RPMI8226 (cell line): ENCODE measurements around the gene PMF1.
A peak's percentile ranks its signal among the peaks of the same experiment; 100 is the strongest.

Experiments used
- DNase-seq: peaks from one replicate; pipeline ENCODE4 v3.0.0-alpha.2; 2015

The PMF1 gene

DNA sequence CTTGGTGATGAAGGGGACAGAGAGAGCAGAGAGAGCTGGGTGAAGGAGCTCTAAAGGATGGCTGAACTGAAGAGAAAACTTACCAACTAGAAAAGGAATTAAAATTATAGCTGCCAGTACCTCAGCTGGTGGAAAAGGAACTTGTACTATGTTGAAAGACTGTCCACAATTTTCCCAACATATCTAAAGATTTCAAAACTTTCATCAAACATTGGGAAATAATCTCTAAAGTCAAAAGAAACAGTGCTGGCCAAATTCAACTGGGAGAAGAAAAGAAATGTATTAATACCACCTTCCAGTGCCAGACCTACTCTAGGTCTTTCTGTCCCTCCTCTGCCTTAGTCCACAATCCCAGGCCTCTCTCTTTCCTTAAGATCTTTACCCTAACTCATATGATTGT is 63.7 kb downstream of the PMF1 start:
- DNase-seq, result no peak

DNA sequence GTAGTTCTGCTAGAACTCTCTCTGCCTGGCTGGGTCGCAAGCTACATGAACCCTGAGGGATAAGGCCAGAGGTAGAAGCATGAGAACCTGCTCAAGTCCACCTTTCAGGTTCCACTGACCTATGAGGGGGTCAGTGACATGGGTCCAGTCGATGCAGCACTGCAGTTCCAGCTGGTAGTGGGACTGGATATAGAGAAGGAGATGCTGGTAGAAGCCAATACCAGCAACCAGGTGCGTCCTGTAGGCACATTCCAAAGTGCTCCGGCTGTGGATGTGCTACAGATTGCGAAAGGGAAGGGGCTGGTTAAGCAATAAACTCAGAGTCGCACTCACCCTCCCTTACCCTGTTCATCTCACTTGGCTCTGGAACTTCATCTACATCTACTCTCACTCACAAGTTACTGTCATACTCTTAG is 64.2 kb downstream of the PMF1 start:
- no peak for DNase-seq

DNA sequence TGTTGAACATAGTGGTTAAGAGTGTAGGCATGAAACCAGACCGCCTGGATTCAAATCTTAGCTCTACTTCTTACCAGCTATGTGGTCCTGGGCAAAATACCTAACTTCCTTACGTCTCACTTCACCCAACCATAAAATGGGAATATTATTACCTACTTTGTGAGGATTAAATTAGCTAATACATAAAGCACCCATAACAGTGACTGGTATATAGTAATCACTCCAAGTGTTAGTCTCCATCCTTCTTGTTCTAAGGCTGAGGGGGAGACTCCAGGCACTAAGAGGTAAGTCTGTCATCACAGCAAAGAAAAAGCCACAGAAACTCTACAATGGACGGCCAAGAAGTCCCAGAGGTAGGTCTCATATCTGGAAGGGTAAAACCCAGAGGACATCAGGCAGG is 67.0 kb downstream of the PMF1 start:
- DNase-seq, result no peak

DNA sequence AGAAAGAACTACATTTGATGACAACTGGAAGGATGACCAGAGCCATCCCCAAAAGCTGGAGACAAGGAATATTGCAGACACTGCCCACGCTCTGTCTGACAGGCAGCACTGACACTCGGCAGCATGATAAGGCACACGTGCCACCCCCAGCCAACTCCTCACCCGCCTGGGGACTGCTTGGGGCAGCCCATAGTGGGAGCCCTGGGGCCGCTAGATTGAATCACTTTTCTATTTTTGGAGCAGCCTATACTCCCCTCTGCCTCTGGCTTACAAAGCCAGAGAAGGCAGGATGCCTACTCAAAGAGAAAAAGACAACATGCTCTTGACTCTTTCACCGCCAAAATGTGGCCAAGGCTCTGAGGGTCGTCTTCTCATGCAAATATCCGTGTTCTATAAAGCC is 68.5 kb downstream of the PMF1 start:
- peak; percentile 85 for DNase-seq

DNA sequence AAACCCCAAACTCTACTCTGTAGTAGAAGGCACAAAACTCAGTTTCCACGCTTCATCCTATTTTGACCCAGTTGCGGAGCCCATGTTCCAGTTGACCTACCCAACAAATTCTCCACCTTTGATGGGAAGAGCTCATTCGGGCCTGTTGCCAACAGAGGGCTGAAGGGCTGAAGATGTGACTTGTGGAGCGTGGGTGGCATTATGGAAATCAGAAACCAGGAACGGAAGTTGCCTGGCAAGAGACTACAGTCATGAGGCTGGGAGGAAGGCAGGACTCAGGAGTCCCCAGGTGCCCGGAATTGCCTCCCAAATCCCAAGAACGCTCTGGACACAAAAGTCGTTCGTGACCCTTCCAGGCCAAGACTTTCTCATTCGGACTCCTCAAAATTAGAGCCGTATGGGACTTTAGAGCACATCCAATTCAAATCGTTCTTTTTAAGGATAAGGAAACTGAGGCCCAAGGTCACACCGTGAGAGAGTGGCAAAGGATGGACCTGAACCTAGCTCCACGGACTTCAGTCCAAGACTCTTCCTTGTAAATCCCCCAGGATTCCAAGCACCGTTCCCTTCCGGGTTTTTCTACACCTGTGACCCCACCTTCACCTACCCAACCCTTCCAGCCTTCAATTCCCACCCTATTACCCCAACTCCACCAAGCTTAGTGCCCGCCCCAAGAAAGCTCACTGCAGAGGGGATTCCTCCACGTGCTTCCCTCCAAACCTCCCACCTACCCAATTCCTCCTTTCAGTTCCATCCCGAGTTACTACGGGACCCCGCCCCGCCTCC is 69.1 kb downstream of the PMF1 start:
- DNase-seq, result peak; percentile 55

DNA sequence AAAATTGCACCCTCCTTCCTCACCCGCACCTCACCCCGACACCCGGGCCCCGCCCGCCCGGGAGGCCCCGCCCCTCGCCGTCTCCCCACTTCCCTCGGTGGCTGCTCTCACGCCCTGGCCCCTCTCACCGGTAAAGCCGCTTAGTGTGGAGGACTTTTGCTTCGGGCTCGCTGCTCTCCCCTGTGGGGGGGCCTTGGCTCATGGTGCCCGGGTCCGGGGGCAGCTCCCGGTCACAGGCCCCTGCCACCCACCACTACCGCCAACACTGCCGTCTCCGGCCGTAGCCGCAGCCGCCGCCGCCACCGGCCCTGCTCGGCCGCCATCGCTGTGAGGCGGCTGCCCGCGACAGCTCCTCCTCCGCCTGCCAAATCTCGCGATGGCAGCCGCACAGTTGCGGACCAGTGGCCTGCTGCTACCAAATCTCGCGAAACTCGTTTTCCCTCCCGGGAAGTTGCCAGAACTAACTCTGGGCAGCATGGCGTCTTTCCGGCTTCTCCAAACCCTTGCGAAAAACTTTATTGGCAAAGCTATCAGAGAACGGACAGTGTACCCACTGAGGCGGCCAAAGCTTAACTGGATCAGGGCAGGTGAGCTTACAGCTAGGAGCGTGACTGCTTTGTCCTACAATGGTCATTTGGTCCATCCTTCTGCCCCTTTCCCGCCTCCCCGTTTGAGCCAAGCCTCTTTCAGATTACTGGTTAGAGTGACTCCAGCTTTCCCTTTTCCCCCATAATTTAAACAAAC is 69.8 kb downstream of the PMF1 start, which contains the start of gene SMG5:
Gene SMG5, minus strand, starts transcription at position 347 of the 744 bp plus-strand sequence. Its CDS starts 145 bp downstream, at position 202.
- peak; percentile 100 for DNase-seq

DNA sequence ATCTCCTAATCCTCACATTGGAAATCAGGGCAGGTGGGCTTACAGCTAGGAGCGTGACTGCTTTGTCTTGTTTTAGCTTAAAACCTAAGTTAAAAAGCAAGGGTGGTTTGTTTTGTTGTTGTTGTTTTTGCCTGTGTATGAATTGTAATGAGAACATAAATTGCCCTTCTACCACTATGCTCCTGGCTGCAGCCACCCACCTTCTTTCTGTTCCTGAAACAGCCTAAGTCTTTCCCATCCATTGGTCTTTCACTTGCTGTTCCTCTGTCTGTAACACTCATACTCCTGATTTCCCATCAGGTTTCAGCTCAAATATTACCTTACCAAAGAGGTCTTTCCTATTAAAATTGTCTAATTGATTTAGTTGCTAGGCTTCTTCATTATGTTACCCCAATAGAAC is 70.7 kb downstream of the PMF1 start:
- DNase-seq, result no peak

DNA sequence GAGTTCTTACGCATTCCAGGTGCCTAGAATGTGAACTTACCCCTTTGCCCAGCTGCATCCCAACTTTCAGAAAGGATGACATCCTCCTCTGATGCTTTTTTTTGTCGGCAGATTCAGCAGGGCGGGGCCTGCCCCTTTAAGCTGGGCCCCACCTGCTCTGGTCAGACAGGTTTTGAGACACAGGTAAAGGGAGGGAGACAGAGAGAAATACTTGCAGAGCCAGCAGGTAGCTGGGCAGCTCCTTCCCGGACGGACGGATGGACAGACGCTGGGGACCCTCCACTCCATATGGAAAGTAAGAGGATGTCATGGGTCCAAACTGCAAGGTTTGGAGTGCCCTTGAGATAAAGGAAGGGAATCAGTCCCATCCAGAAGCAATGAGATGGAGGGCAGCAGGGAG is 71.3 kb downstream of the PMF1 start, which contains the start of gene TMEM79:
Gene TMEM79, plus strand, starts transcription at position 214 of the 400 bp plus-strand sequence. CDS start 902 bp downstream, outside the sequence.
- DNase-seq, result no peak

DNA sequence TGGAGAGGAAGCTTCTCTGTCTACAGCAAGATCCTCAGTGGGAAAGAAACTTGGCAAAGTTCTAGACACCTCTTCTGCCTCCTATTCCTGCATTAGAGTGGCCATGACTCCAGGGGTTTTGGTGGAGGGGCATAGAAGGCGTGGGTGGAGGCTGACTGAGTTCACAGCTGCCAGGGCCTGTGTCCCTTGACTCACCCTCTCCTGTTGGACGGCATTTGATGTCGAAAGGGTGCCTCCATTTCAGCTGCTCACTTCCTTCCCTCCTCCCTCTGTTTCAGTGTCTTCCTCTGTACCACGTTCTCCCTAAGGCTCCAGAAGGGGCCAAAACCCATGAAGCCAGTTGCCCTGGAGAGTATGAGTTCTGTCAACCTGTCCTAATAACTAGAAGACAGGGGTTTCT is 72.0 kb downstream of the PMF1 start:
- no peak for DNase-seq

DNA sequence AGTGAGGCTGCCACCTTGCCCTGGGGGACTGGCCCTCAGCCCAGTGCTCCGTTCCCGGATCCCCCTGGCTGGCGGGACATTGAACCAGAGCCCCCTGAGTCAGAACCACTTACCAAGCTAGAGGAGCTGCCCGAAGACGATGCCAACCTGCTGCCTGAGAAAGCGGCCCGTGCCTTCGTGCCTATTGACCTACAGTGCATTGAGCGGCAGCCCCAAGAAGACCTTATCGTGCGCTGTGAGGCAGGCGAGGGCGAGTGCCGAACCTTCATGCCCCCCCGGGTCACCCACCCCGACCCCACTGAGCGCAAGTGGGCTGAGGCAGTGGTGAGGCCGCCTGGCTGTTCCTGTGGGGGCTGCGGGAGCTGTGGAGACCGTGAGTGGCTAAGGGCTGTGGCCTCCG is 72.6 kb downstream of the PMF1 start:
- no peak for DNase-seq

DNA sequence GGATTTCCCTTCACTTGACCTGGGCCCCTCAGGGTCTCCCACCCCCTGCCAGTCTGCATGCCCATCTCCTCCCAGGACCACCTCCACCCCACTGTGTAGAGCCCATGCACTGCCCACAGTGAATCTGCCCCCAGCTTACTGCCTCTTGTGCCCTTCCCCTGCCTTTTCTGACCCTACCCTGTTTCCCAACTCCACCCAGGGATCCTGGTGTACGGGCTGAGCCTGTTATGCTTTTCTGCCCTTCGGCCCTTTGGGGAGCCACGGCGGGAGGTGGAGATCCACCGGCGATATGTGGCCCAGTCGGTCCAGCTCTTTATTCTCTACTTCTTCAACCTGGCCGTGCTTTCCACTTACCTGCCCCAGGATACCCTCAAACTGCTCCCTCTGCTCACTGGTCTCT is 73.3 kb downstream of the PMF1 start:
- DNase-seq, result no peak
